GM21619 (cell line): Measurements from ENCODE around the gene TULP4.

Source experiments
- ATAC-seq: cut with Tn5 transposase; IDR thresholded peaks from one replicate; pipeline ENCODE4 v1.9.1; 2021; ENCODE audit not compliant: unreplicated experiment

Gene TULP4

DNA sequence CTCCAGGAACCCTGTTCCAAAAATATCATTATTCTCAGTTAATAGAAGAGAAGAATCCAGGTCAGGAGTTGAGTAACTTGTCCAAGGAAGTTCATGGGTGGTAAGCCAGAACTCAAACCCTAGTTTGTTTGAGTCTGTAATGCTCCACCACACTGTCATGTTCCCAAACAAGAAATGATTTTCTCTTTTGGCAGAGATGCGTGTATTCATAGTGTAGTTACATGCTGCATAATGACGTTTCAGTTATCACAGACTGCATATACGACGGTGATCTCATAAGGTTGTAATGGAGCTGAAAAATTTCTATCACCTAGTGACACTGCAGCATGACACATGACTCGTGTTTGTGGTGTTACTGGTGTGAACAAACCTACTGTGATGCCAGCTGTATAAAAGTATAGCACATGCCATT, 102.6 kb downstream of the TULP4 start:
- no peak for ATAC-seq

DNA sequence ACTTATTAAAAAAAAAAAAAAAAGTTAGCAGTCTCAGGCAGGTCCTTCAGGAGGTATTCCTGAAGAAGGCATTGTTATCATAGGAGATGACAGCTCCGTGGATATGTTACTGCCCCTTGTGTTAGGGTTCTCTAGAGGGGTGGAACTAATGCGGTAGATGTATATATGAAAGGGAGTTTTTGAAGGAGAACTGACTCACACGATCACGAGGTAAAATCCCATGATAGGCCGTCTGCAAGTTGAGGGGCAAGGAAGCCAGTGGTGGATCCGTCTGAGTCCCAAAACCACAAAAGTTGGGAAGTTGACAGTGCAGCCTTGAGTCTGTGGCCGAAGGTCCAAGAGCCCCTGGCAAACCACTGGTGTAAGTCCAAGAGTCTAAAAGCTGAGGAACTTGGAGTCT, 103.4 kb downstream of the TULP4 start:
- ATAC-seq: no peak

DNA sequence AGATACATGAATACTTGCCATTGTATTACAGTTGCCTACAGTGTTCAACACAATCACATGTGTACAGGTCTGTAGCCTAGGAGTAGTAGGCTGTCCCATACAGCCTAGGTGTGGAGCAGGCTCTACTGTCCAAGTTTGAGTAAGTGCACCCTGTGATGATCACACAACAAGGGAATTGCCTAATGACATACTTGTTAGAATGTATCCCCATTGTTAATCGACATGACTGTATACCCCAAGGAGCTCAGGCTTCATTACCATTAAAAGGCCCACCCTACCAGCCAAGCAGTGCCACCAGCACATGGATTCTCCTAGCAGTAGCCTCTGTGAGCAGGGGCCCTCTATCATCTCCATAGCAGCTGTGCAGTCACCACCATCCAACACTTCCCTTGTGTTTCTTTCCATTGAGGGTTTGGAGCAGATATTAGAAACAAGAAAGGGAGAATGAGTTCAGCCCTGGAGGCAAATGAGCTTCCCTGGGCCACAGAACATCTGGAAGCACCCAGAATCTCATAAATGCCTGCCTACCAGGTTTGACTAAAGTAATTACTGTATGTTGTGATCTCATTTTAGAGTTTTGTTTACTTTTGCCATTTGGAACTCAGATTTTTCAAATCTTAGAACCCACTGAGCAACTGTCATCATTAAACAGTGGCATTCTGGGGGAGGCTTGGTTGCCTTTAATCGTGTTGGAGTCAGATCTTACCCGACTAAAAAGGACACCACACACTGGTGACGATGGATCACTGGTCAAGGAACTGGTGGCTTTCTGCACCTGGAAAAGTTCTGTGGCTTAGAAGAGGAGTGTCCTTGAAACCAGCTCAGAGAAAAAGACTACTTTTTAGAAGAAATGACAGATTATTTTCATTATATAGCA, 104.9 kb downstream of the TULP4 start:
- no peak for ATAC-seq

DNA sequence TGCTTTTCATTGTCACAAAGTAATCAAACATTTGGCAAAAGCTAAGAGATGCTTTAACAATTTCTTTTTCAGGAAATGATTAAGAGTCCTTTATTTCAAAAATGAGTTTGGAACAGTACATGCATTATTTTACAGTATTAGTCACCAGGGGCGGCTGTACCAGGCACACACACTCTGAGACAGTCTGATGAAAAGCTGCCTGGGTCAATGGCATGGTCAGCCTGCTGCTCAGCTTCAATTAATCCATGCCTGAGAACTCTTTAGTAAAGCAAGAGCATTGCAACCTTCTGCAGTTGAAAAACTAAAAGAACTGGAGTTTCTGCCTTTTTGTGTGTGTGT, 105.5 kb downstream of the TULP4 start:
- no peak for ATAC-seq

DNA sequence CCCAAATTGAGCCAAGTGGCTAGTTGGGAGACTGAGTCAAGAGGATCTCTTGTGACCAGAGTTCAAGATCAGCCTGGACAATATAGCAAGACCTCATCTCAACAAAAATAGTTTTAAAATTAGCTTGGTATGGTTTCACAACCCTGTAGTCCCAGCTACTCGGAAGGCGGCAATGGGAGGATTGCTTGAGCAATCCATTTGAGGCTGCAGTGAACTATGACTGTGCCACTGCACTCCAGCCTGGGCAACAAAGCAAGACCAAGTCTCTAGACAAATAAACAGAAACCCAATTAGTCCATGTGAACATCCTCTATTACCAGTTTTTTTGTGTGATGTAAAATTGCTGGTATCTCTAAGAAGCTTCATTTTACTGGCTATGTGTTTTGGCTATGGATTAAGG, 106.2 kb downstream of the TULP4 start:
- no peak for ATAC-seq

DNA sequence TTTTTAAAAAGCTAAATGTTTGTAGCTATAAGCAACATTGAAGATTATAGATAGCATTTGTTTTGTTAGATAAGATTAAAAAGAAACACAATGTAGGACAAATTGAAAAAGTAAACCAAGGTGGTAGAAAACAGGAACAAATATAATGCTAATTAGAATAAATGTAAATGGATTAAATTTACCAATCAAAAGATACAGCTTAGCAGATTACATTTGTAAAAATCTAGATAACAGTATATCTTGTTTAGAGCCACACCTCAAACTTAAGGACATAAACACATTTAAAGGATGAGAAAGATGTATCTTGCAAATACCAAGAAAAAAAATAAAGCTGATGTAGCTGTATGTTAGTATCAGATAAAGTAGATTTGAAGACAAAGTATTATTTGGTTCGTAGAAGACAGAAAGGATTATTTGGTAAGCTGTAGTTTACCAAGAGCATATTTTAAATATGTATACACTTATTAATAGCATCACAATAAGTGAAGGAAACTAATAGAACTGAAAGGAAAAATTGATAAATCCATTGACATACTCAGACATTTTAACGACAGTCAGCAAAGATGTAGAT, 107.2 kb downstream of the TULP4 start:
- ATAC-seq: no peak

DNA sequence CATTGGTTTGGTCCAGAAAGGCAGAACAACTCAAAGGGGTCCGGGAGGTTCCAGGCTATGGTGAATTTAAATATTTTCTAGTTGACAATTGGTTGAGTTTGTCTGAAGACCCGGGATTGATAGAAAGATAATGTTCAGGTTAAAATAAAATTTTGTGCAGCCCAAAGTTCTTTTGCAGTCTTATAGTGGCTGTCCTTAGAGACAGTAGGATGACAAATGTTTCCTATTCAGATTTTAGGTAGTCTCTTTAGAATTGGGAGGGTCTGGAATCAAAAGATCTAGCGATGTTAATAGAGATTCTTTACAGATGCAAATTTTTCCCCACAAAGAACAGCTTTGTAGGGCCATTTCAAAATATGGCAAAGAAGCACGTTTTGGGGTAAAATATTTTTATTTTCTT, 109.1 kb downstream of the TULP4 start:
- ATAC-seq: no peak

DNA sequence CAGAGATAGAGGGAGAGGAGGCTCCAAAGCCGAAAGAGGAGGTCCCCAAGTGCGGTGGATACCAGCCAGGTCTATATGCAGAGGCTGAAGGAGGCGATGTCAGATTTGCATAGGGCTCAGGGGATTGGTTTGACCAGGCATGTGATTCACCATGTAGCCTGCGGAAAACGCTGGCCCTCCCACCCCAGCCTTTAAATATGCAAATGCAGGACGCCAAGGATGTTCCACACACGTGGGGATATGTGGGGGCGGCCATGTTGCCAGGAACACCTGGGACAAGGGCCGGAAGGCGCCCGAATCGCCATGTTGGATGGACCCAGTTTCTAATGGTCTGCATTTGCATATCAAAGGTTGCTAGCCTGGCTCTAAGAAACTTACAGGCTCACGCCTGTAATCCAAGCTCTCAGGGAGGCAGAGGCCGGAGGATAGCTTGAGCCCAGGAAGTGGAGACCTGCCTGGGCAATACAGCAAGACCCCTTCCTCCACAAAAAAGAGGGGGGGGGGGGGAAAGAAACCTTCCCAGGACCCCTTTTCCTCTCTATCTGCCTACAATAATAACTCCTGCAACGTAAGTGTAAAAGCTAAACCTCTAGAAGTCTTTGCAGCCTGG, 110.5 kb downstream of the TULP4 start:
- no peak for ATAC-seq

DNA sequence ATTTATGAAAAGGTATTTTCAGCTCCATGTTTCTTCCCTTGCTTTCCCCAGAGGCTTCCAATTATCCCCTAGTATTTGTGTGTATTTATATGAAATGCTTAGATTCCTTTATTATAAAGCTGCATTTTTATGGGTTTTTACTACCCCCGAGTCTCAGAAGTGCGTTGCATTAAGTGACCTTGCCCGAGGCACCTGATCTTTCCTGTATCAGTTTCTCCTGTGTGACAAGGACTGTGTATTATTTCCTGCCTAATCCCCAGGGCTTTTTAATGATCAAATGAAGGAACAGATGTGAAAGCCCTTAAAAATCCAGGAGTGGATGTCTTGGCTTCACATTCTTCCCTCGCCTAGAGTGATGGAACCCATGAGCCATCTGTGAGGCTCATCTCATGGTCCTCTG, 118.8 kb downstream of the TULP4 start:
- no peak for ATAC-seq

DNA sequence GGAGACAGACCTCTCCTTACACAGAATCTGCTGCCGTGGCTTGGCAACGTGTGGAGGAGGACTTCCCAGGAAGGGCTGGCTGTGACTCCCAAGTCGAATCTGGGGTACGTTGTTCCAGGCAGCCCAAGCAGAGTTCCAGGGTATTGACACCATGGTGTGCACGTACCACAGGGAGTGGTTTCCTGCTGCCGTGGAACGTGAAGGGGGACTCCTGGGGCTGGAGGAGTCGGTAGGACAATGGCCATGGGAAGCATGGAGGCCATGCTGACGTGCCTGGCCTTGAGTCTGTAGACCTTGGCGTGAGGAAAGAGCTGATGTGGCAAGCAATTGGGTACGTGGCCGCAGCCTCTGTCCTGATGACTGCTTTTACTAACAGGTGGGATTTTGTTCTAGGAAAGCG, 119.3 kb downstream of the TULP4 start:
- no peak for ATAC-seq

DNA sequence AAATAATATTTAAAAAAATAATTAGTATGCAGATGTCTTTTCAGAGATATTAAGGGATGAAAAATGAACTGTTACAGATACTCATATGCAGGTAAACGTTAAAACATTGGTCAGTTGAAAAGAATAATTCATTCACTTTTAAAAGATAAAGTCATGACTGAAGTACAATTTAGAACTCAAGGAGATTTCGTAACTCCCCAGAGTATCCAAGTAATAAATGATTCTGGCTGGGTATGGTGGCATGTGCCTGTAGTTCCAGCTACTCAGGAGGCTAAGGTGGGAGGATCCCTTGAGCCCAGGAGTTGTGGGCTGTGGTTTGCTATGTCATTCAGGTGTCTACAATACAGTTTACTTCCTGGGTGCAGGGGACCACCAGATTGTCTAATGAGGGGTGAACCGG, 125.3 kb downstream of the TULP4 start:
- no peak for ATAC-seq

DNA sequence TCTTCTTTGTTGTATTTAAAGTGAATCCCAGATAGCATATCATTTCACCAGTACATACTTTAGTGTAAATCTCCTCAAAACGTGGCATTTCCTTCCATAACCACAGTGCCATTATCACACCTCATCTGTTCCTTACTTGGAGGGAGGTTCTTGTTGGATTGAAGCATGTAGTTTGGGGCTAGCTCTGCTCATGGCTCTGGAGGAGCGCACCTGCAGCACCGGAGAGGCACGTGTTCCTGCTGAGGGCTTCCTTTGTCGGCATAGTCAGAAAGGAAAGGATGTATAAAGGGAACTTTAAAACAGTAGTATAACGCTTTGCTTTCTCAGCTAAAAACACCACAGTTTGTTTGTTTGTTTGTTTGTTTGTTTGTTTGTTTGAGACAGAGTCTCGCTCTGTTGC, 126.0 kb downstream of the TULP4 start:
- ATAC-seq: no peak

DNA sequence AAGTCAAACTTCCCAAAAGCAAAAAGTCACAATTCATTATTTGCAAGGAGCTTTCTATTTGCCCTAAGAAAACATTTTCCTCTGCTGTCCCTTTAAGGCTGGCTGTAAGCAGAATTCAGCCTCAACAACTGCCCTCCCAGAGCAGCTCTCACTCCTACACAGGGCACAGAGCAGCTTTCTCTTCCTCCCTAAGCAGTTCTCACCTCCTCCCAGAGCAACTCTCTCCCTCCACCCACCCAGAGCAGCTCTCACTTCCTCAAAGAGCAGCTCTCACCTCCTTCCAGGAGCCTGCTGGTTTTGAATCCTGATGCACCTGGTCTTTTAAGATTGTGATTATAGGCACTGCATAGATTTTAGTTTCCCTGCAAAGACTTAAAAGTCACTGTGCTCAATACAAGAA, 127.0 kb downstream of the TULP4 start:
- peak; percentile 96 for ATAC-seq

DNA sequence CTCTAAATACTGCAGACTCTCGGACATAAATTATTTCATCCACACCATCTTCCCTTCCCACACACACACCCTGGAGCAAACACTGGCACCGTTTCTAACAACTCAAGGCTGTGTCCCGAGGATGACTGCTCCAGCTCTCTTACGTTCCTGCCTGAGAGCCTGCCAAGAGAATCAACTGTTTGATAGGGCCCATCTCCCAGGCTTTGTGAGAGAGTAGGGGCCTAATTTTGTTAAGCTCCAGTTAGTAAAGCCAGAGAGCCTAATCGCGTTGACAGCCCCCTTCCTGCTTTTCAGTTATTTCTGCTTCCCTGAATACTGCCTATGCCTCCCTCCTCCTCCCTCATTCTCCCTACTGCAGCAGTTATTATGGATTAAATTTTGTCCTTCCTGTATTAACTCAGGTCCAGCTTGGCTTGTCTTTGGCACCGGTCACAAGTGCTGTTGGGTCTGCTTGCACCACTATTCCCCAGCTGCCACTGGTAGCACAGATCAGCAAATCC, 129.5 kb downstream of the TULP4 start:
- no peak for ATAC-seq

DNA sequence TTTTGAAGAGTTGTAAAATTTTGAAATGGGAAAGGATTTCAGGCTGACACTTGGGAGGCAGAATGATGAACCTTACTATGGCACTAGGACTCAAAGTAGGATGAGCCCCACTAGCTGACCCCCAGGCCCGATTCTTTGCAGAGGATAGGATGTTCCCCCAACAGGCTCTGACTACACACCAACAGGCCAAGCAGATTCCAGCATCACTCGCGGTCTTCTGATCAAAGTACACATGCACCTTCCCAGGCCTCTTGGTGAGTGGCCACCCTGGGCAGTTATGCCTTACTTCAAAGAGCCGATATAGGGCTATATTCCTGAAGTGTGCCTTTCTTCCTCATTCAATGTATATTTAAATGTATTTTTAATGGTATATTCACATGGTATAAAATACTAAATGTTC, 130.0 kb downstream of the TULP4 start:
- ATAC-seq: no peak

DNA sequence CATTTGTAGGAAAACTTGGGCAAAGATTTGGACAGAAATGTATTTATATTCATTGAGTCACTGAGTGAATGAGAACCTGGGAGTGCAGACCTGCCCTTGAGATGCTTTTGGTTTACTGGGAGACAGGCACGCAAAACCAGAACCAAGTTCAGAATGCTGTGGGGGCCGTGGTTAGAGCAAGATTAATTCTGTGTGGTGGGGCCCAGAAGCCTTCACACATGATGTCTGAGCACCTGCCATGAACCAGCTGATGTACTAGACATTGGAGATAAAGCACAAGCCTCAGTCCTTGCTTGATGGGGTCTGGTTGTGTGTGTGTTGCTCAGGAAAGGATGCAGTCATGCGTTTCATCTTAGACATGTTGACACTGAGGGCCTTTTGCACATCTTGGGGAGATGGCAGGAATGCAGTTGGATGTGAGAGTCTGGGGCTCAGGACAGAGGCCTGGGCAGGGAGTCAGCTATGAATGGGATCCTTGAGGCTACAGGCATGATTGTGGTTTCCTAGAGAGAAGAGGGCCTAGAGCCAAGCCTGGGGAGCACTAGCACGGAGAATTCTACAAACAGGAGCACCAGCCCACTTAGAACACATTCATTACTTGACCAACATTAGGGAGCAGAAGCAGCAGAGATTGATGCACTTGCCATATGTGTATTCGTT, 133.3 kb downstream of the TULP4 start:
- ATAC-seq: no peak

DNA sequence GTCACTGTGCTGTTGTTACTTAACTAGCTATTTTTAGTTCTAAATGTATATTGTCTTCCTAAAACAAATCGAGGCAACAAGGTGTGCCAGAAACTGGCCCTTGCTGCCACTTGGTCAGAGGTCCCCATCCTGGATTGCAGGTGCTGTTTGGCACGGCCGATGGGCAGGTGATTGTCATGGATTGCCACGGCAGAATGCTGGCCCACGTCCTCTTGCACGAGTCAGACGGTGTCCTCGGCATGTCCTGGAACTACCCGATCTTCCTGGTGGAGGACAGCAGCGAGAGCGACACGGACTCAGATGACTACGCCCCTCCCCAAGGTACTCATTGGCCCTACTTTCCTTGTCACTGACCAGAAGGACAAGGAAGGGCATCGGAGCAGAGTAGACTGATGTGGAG, 136.6 kb downstream of the TULP4 start:
- ATAC-seq: no peak

DNA sequence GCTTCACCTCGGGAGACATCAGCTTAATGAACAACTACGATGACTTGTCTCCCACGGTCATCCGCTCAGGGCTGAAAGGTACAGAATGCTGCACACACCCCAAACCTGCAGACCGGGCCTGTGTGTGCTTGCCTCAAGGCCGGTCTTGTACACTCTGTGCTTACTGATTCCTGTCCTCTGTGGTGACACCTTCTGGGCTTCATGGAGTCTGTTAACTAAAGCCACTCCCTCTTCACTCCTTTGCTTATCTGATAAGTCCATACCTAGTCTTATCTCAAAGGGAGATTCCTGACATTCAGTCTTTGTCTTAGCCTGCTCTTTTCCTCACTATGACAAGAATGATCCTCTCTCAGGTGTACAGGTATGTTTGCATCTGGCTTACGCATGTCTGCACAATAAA, 139.9 kb downstream of the TULP4 start:
- ATAC-seq: no peak

DNA sequence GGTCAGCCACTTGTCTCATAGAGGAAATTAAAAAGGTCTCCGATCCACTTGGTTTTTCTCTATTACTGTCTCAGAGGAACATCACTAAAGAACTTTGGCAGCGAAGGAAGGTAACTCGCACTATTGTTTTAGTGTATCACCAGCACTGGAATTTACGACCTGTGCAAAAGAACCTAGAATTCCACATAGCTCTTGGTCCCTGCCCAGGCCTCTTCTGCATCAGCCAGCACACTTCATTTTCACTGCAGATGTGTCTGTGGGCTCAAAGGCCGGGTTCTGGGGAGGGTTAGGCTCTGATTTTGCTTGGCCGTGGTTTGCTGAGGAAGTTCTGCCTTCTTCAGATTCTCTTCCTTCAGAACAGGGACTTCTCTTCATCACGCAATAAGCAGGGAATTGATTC, 144.9 kb downstream of the TULP4 start:
- ATAC-seq: no peak

DNA sequence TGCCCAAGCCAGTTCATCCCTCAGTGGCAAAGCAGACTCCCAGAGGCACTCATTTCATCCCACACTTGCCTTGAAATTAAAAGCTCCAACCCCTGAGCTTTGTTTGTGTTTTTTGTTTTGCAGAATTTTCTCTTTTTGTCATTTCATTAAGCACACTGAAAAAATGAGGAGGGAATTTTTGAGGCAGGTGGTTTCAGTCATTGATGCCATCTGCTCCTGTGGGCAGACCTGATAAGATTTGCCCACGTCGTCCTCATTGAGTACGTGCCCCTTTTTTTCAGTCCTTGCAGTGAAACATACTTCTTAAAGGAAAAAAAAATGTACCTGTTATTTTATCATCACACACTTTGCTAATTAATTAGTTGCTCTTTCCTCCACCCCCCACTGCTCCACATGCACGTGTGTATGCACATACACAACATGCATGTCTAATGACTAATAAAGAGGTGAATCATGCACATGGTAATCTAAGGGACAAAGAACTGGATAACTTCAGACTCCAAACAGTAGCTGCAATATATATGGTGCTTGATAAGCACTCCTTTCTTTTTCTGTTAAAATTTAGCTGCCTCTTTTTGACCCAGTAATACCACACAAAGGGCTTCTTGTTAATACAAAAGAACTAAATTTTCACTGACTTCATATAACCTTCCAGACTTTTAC, 145.5 kb downstream of the TULP4 start:
- ATAC-seq: no peak

DNA sequence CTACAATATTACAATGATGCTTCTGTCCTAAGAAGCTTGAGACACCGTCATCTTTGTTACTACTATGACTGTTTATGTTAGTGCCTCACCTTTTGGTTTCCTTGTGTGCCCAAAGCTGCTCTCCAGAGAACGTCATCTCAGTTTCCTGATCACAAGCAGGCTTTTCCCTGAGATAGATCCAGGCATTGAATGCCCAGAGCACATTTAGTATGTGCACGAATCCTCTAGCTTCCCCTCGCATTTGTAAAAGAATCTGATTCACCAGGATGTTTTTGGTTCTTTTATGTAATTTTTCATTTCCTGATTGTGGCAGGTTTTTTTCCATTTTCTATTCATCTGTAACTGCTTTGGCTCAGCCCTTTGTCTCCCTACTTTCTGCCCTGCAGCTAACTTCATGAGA, 147.5 kb downstream of the TULP4 start:
- no peak for ATAC-seq
